Common myeloid progenitor, CD34-positive (primary cell): ENCODE results near the gene CRADD.

Experiments
- CTCF ChIA-PET: fragments of 350-600 bp; sonication (Branson Sonifier 250); formaldehyde crosslinking; loops from one replicate; lab custom pipeline; 2021; ENCODE audit warnings: antibody characterized with exemption; lab: Charles Lee
- POLR2A ChIA-PET: fragments of 350-600 bp; sonication (Branson Sonifier 250); formaldehyde crosslinking; loops from one replicate; lab custom pipeline; 2021; ENCODE audit warnings: antibody characterized with exemption; lab: Charles Lee
- DNase-seq, 3 donors: peaks; one replicate each; pipeline versions ENCODE4 v3.0.0 to v3.0.0-alpha.2; 2013
- H3K27ac ChIP-seq, 2 experiments: 1 replicate in 1 of 2; 2 replicates in 1 of 2; pipeline ENCODE4 v1.7.0; 2013; ENCODE audit warnings: inconsistent platforms in 2 of 2, low read length in 2 of 2, mild to moderate bottlenecking in 2 of 2, low read depth in 1 of 2, moderate library complexity in 1 of 2; ENCODE audit not compliant: severe bottlenecking in 2 of 2, insufficient read depth in 1 of 2, poor library complexity in 1 of 2
- H3K27me3 ChIP-seq, 5 experiments: replicated peaks in 2 of 5; 1 replicate in 3 of 5; 2 replicates in 2 of 5; pipeline versions ENCODE4 v1.6.1 to v1.7.0; 2013; ENCODE audit warnings: low read length in 4 of 5, mild to moderate bottlenecking in 2 of 5, moderate library complexity in 2 of 5, inconsistent platforms in 1 of 5; ENCODE audit not compliant: insufficient read depth in 5 of 5, control insufficient read depth in 4 of 5
- H3K36me3 ChIP-seq, 4 experiments: 1 replicate in 2 of 4; 2 replicates in 2 of 4; pipeline versions ENCODE4 v1.6.1 to v1.7.0; 2013; ENCODE audit warnings: low read length in 3 of 4, control low read depth in 1 of 4, mild to moderate bottlenecking in 1 of 4; ENCODE audit not compliant: control insufficient read depth in 4 of 4, insufficient read depth in 4 of 4
- H3K4me1 ChIP-seq, 4 experiments: 1 replicate in 3 of 4; 2 replicates in 1 of 4; pipeline versions ENCODE4 v1.6.1 to v1.7.1; 2013; ENCODE audit warnings: low read length in 3 of 4, mild to moderate bottlenecking in 3 of 4, control low read depth in 1 of 4, inconsistent platforms in 1 of 4, moderate library complexity in 1 of 4; ENCODE audit not compliant: control insufficient read depth in 4 of 4, insufficient read depth in 4 of 4; ENCODE audit errors: control extremely low read depth in 1 of 4
- H3K4me3 ChIP-seq, 7 experiments: 1 replicate in 4 of 7; 2 replicates in 3 of 7; pipeline versions ENCODE4 v1.5.1 to v1.7.0; 2013; ENCODE audit warnings: mild to moderate bottlenecking in 7 of 7, low read length in 6 of 7, moderate library complexity in 6 of 7, inconsistent platforms in 2 of 7, low read depth in 2 of 7, control low read depth in 1 of 7; ENCODE audit not compliant: insufficient read depth in 4 of 7, control insufficient read depth in 1 of 7; ENCODE audit errors: extremely low read depth in 1 of 7
- H3K9me3 ChIP-seq, 5 experiments: 1 replicate in 4 of 5; 2 replicates in 1 of 5; pipeline versions ENCODE4 v1.6.1 to v1.7.1; 2013; ENCODE audit warnings: low read length in 4 of 5, mild to moderate bottlenecking in 2 of 5, inconsistent platforms in 1 of 5, low read depth in 1 of 5, moderate library complexity in 1 of 5; ENCODE audit not compliant: control insufficient read depth in 4 of 5, insufficient read depth in 2 of 5; ENCODE audit errors: control extremely low read depth in 1 of 5
- WGBS: methylation state at CpG from one replicate; pipeline ENCODE4 v1.1.5; 2013; ENCODE audit not compliant: insufficient coverage; 5-methylcytosine and 5-hydroxymethylcytosine counted together

CRADD gene

DNA sequence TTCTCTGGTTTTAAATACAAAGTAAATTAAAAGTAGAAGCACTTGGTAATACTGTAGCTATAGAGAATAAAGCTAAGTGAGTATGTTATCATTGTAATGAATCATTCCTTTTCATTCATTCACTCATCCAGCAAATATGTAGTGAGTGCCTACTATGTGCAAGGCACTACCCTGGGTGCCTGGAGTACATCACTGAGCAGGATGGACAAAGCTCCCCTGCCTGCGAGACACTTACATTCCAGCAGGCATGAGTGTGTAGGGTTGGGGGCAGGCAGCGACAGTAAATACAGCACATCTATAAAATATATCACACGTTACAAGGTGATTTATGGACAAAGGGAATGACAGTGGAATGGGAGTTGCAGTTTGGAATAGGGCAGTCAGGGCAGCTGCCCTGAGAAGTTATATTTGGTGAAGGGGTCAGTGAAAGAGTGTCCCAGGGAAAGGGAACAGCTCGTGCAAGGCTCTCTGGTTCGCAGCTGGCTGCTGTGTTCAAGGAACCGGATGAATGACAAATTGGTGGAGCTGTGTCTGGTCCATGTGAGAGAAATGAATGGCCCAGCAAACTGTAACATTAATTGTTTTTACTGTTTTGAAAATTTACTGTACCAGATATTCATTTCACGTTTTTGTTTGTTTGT lies 159.6 kb downstream of the CRADD start:
- DNase-seq, result no peak
- Histone ChIP-seq H3K27me3 (no peaks in the 10 kb centered on the region), H3K36me3 (peaks cover 0 to 2% (median 0%) of the 10 kb centered on the region in 4 experiments), H3K4me3 (no peak overlapping the region), H3K9me3 (no peaks in the 10 kb centered on the region), H3K27ac (no peak overlapping the region), H3K4me1 (peaks cover 0 to 5% (median 0%) of the 10 kb centered on the region in 4 experiments)
- ChIA-PET CTCF (interaction anchor here (0.5 to 1.0 kb wide), 2 partner anchors 170 to 264 kb away, joined by 3 read pairs; partner anchors contain the start of gene SOCS2), POLR2A (no interaction called here)
- 86% methylated on average over 2 of the region's 7 CpGs for WGBS

DNA sequence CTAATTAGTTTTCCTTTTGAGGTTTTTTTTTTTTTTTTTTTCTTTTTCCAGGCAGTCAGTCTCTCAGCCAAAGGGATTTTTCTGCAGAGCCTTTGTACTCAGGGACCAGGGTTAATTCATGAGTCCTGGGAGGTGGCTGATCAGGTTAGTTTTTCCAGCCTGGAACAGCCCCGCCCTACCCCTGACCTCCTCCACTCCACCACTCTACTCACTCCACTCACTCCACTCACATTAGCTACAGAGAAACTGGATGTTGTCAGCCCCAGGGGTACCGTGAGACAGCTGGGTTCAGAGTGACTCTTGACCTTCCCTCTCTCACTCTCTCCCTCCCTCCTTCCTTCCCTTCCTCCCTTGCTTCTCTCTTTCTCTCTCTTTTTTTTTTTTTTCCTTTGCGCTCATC lies 161.0 kb downstream of the CRADD start:
- WGBS, result 71% methylated on average over 1 of the region's 3 CpGs
- ChIA-PET CTCF (interaction anchor here (0.6 to 1.4 kb wide), 3 partner anchors 13 to 355 kb away, joined by 3 read pairs; no protein-coding TSS in a partner anchor), POLR2A (interaction anchor here (0.6 kb wide), 1 partner anchor 1507 kb away, joined by 4 read pairs; no protein-coding TSS in a partner anchor)
- H3K36me3 ChIP-seq, result peaks cover 0 to 2% (median 0%) of the 10 kb centered on the region in 4 experiments
- H3K27ac ChIP-seq, result no peak overlapping the region
- no peaks in the 10 kb centered on the region for H3K9me3 ChIP-seq
- H3K27me3 ChIP-seq, result no peaks in the 10 kb centered on the region
- no peak overlapping the region for H3K4me3 ChIP-seq
- no peak for DNase-seq
- peaks cover 0 to 5% (median 0%) of the 10 kb centered on the region in 4 experiments for H3K4me1 ChIP-seq

DNA sequence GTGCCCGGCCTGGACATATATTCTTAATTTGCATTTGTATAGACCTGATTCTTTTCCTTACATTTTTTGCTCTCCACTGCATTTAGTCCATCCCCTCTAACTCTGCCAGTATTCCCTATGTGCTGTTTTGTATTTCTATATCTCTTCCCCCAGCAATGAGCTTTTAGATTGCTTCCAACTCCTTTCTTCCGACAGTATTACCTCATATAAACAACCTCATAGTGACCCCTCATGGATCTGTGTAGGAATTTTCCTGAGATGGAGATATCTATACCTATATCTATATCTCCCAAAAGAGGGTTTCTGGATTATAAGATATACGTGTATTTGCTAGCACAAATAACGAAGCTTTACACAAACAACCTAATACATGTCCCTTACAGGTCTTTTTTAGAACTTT lies 161.9 kb downstream of the CRADD start:
- H3K4me1 ChIP-seq, result no peaks in the 10 kb centered on the region
- CTCF ChIA-PET, result interaction anchor here (0.9 to 1.5 kb wide), 3 partner anchors 9 to 15 kb away, joined by 3 read pairs; no protein-coding TSS in a partner anchor
- DNase-seq, result no peak
- H3K27ac ChIP-seq, result no peak overlapping the region
- peaks cover 0 to 2% (median 0%) of the 10 kb centered on the region in 4 experiments for H3K36me3 ChIP-seq
- 100% methylated on average over 3 of the region's 4 CpGs for WGBS
- no peaks in the 10 kb centered on the region for H3K9me3 ChIP-seq
- POLR2A ChIA-PET, result no interaction called here
- H3K4me3 ChIP-seq, result no peak overlapping the region
- H3K27me3 ChIP-seq, result no peaks in the 10 kb centered on the region

DNA sequence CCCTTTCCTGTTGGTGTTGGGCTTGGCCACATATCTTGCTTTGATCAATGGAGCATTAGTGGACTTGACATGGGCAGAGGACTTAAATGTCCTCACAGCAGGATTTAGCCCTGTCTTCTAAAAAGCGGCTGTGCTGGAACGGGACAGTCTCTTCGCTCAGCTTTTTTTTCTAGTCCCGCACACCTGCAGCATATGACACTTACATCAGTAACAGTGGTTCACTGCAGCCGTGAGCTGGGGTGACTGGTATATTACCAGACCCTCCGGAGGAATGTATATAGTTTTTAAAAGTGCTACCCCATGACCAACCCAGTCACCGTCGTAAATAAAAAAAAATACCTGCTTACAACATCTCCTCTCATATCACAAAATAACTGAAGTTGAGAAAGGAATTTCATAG lies 164.5 kb downstream of the CRADD start:
- POLR2A ChIA-PET, result no interaction called here
- CTCF ChIA-PET, result no interaction called here
- Histone ChIP-seq H3K36me3 (no peaks in the 10 kb centered on the region), H3K9me3 (no peaks in the 10 kb centered on the region), H3K27me3 (no peaks in the 10 kb centered on the region), H3K4me1 (no peaks in the 10 kb centered on the region), H3K4me3 (no peak overlapping the region), H3K27ac (no peak overlapping the region)
- 100% methylated on average over 1 of the region's 8 CpGs for WGBS
- no peak for DNase-seq

DNA sequence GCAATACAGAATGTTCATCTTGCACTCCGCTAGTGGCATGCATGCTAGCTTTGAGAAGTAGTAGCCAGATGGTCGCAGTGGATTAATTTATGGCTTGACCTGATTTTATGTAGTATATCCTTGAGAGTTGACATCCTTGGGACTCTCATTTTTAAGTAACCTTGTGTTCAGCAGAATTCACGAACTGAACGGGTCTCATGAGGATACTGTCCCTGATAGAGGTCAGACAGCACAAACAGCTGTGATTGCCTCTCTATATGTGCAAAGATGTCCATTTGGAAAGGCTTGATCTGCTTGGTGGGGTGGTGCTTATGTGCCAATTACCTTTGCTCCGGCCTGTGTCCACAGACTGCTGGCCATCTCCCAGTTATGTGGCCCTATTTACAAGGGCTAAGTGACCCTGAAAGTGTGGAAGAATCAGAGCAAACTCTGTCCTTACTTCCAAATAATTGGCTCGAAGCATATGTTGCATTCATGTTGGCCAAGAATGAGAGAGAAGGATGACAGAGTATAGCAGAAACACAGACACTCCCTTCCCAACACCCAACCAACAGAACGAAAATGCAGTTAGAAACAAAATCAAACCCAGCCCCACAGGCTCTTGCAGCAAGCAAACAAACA lies 167.1 kb downstream of the CRADD start:
- Histone ChIP-seq H3K4me1 (peaks cover 2 to 19% (median 12%) of the 10 kb centered on the region in 4 experiments), H3K36me3 (no peaks in the 10 kb centered on the region), H3K27ac (no peak overlapping the region), H3K27me3 (no peaks in the 10 kb centered on the region), H3K4me3 (no peak overlapping the region), H3K9me3 (no peaks in the 10 kb centered on the region)
- WGBS, result 100% methylated on average over 5 of the region's 7 CpGs
- POLR2A ChIA-PET, result no interaction called here
- no peak for DNase-seq
- CTCF ChIA-PET, result interaction anchor here (1.7 kb wide), 1 partner anchor 16 kb away, joined by 4 read pairs; no protein-coding TSS in a partner anchor

DNA sequence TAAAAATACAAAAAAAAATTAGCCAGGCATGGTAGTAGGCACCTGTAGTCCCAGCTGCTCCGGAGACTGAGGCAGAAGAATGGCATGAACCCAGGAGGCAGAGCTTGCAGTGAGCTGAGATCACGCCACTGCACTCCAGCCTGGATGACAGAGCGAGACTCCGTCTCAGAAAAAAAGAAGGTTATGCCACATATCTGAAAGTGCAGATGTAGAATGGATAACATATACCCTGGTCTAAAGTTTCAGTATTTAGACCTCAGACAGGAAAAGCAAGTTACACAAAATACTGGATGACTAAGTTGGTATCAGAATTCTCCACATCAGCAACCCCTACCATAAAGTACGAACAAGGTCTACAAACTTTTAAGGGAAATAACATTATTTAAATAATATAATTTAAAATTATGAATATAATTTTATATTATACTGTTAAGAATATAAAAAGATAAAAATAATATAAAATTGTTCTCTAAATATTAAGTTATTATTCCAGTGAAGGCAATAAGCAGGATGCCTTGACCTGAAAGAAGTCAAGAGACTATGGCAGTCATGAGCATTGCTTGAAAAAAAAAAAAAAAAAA lies 169.9 kb downstream of the CRADD start:
- Histone ChIP-seq H3K9me3 (no peaks in the 10 kb centered on the region), H3K27me3 (no peaks in the 10 kb centered on the region), H3K4me3 (no peak overlapping the region), H3K27ac (peak overlapping the region in 1 of 2 experiments; percentile 60), H3K36me3 (no peaks in the 10 kb centered on the region), H3K4me1 (peaks cover 9 to 34% (median 22%) of the 10 kb centered on the region in 4 experiments)
- POLR2A ChIA-PET, result interaction anchor here (0.6 kb wide), 1 partner anchor 21 kb away, joined by 3 read pairs; no protein-coding TSS in a partner anchor
- CTCF ChIA-PET, result interaction anchor here (0.5 to 1.3 kb wide), 2 partner anchors 79 to 84 kb away, joined by 3 read pairs; no protein-coding TSS in a partner anchor
- 100% methylated on average over 1 of the region's 5 CpGs for WGBS
- peak in 2 of 3 donors; percentile 20 to 34 for DNase-seq
